ENCODE results near the gene TRIM41.

DNA sequence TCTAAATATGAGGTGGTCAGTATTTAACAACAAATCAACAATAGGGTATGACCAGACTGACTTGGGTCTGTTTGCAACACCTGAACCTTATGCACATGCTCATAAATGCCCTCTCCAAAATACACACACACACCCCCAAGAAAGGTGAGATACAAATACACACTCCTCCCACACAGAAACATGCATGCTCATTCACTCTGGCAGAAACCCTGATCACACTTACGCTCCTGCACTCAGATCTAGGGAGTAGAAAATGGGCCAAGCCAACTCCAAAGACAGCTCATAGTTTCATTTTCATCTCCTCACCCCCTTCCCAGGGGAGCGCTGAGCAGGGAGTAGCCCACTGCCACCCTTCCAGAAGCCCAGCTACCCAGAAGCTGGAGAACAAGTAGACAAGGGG lies 29.4 kb upstream of the TRIM41 start:
- TF ChIP-seq ZNF274 (IDR thresholded peaks at IDR 0.05; ENCODE audit: low read depth, low read length) (no peak), SUZ12 (IDR thresholded peaks at IDR 0.05; ENCODE audit: extremely low read depth, insufficient read depth, insufficient read length) (no peak), YY1 (IDR thresholded peaks at IDR 0.05; ENCODE audit: insufficient read depth, insufficient read length) (no peak)
